Ishikawa (cell line): ENCODE results near the gene ABHD18.

Source experiments
- CEBPB ChIP-seq: IDR thresholded peaks from 2 replicates; pipeline ENCODE4 v1.6.1; 2012
- CREB1 ChIP-seq: IDR thresholded peaks from 2 replicates; pipeline ENCODE4 v1.6.1; 2012; ENCODE audit warnings: low read depth
- EGR1 ChIP-seq: IDR thresholded peaks from 2 replicates; pipeline ENCODE4 v1.6.1; 2012
- EP300 ChIP-seq: IDR thresholded peaks from 2 replicates; pipeline ENCODE4 v1.6.1; 2012; ENCODE audit warnings: borderline replicate concordance
- FOXM1 ChIP-seq: IDR thresholded peaks from 2 replicates; pipeline ENCODE4 v1.6.1; 2012; ENCODE audit warnings: low read depth, borderline replicate concordance
- MAX ChIP-seq: IDR thresholded peaks from 2 replicates; pipeline ENCODE4 v1.6.1; 2012
- NFIC ChIP-seq: IDR thresholded peaks from 2 replicates; pipeline ENCODE4 v1.6.1; 2012
- RAD21 ChIP-seq: IDR thresholded peaks from 2 replicates; pipeline ENCODE4 v1.6.1; 2012; ENCODE audit warnings: low read depth
- TAF1 ChIP-seq: IDR thresholded peaks from 2 replicates; pipeline ENCODE4 v1.6.1; 2012; ENCODE audit warnings: low read depth, mild to moderate bottlenecking
- TCF12 ChIP-seq: IDR thresholded peaks from 2 replicates; pipeline ENCODE4 v1.6.1; 2012; ENCODE audit warnings: low read depth
- TEAD4 ChIP-seq: IDR thresholded peaks from 2 replicates; pipeline ENCODE4 v1.6.1; 2012
- YY1 ChIP-seq: IDR thresholded peaks from 2 replicates; pipeline ENCODE4 v1.6.1; 2012; ENCODE audit warnings: low read depth
- ZBTB7A ChIP-seq: IDR thresholded peaks from 2 replicates; pipeline ENCODE4 v1.6.1; 2012; ENCODE audit warnings: low read depth
- TF ChIP-seq, protein P1 (sequence below): IDR thresholded peaks from 2 replicates; pipeline ENCODE4 v1.6.1; 2012
- TF ChIP-seq, protein P2 (sequence below): IDR thresholded peaks from 2 replicates; pipeline ENCODE4 v1.6.1; 2012; ENCODE audit warnings: low read depth, mild to moderate bottlenecking

ABHD18 gene

GRCh38 chr4:128039568-128039967 lies 74.4 kb downstream of the ABHD18 start:
- TF ChIP-seq, protein P1, sequence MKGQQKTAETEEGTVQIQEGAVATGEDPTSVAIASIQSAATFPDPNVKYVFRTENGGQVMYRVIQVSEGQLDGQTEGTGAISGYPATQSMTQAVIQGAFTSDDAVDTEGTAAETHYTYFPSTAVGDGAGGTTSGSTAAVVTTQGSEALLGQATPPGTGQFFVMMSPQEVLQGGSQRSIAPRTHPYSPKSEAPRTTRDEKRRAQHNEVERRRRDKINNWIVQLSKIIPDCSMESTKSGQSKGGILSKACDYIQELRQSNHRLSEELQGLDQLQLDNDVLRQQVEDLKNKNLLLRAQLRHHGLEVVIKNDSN = no peak
- TF ChIP-seq EGR1 = no peak
- no peak for TF ChIP-seq EP300
- no peak for TF ChIP-seq TCF12
- TF ChIP-seq TAF1 = no peak
- no peak for TF ChIP-seq CREB1
- no peak for TF ChIP-seq TEAD4
- TF ChIP-seq CEBPB = no peak
- no peak for TF ChIP-seq YY1
- TF ChIP-seq NFIC = no peak
- TF ChIP-seq MAX = no peak
- no peak for TF ChIP-seq FOXM1
- no peak for TF ChIP-seq RAD21
- no peak for TF ChIP-seq ZBTB7A
- TF ChIP-seq, protein P2, sequence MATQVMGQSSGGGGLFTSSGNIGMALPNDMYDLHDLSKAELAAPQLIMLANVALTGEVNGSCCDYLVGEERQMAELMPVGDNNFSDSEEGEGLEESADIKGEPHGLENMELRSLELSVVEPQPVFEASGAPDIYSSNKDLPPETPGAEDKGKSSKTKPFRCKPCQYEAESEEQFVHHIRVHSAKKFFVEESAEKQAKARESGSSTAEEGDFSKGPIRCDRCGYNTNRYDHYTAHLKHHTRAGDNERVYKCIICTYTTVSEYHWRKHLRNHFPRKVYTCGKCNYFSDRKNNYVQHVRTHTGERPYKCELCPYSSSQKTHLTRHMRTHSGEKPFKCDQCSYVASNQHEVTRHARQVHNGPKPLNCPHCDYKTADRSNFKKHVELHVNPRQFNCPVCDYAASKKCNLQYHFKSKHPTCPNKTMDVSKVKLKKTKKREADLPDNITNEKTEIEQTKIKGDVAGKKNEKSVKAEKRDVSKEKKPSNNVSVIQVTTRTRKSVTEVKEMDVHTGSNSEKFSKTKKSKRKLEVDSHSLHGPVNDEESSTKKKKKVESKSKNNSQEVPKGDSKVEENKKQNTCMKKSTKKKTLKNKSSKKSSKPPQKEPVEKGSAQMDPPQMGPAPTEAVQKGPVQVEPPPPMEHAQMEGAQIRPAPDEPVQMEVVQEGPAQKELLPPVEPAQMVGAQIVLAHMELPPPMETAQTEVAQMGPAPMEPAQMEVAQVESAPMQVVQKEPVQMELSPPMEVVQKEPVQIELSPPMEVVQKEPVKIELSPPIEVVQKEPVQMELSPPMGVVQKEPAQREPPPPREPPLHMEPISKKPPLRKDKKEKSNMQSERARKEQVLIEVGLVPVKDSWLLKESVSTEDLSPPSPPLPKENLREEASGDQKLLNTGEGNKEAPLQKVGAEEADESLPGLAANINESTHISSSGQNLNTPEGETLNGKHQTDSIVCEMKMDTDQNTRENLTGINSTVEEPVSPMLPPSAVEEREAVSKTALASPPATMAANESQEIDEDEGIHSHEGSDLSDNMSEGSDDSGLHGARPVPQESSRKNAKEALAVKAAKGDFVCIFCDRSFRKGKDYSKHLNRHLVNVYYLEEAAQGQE = no peak

GRCh38 chr4:128051229-128051628 lies 86.0 kb downstream of the ABHD18 start:
- peak; percentile 38; the same call in 1 of the 2 replicates for TF ChIP-seq RAD21

GRCh38 chr4:128056396-128056795 lies 91.2 kb downstream of the ABHD18 start:
- TF ChIP-seq YY1 (no peak), ZBTB7A (no peak), MAX (no peak), TCF12 (no peak), NFIC (no peak), FOXM1 (no peak)
- TF ChIP-seq, protein P1 = no peak
- TF ChIP-seq, protein P2 = no peak

GRCh38 chr4:128060121-128060698 lies 95.0 kb downstream of the ABHD18 start:
- TF ChIP-seq CREB1 = no peak
- no peak for TF ChIP-seq NFIC

DNA sequence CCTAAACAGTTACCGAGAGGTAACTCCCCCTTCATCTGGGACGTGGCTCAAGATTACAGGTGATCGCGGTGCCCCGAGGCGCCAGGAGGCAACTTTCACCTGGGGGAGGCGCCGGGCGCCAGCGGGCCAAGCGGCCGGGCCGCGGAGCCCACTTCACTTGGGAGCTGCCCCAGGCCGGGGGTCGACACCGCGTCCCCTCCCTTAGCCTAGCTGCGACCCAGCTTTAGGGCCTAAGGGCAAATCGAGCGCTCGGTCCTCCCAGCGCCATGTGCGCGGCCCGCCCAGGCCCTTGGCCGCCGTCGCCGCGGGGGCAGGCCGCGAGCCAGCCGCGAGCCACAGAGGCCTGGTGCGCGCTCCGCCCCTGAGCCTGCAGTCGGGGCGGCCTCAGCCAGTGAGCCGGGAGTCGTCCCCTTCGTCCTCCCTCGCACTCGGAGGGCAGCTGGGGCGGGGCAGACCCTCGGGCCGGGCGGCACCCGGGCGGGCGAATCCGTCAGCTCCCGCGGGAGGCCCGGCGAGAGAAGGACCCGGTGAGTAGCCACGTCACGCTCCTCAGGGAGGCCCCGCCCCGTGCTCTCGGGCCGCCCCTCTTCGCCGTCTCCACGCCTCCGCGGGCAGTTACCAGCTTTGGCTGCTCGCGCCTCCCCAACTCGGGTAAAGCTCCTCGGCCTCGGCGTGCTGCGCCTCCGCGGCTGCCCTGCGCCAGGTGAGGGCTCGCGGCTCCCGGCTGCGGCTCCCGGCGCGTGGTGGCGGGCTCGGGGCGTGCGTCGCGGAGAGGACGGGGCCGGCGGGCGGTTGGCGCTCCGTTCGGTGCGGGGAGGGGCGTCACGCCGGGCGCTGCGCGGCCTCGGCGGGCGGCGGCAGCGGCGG lies 95.7 kb downstream of the ABHD18 start, which contains the start of gene LARP1B:
Gene LARP1B, plus strand, starts transcription at position 614 of the 867 bp plus-strand sequence. CDS start 13,640 bp downstream, outside the sequence.
- TF ChIP-seq YY1 (0 out of 2 replicates have a peak, but pooled peaks have one; percentile 8), FOXM1 (no peak), RAD21 (no peak), ZBTB7A (0 out of 2 replicates have a peak, but pooled peaks have one; percentile 28), MAX (peak; percentile 89), TAF1 (peak; percentile 71), EGR1 (peak; percentile 18; the same call in 1 of the 2 replicates), TCF12 (no peak; the same call in 1 of the 2 replicates), TEAD4 (peak; percentile 2; the same call in 1 of the 2 replicates), EP300 (no peak)
